GM21360 (cell line): ENCODE data around the gene SOX2.

Source experiments
- ATAC-seq: cut with Tn5 transposase; IDR thresholded peaks from one replicate; pipeline ENCODE4 v1.9.1; 2021; ENCODE audit warnings: mild to moderate bottlenecking, moderate library complexity; ENCODE audit not compliant: unreplicated experiment

SOX2 gene

GRCh38 chr3:181722156-181722555 is 10.4 kb downstream of the SOX2 start:
- ATAC-seq: no peak

DNA sequence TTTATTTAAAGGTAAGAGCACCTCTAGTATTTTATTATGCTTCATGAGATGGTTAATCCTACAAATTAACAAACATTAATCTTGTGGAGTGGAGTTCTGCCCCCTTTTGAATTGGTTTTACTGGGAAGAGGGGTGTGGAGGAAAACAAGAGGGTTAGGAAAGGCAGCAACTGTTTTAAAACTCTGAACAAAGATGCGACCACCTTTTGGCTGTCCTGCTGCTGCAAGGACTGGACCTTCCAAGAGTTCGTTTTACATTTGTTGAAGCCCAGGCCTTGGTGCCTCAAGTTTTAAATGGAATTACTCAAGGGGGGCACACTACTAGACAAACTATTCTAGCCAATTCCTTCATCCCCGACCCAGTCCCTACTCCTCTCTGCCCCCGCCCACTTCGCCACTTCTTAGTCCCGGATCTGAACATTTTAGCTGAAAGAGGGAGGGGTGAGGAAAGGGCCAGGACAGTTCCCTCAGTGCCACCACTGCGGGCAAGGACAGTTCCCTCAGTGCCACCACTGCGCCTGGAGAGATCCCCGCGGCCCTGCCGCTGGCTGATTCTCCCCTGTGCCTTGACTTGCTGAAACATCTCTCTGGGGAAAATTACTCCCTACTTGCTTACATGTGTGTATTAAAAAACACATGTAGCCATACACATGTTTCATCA is 11.2 kb downstream of the SOX2 start:
- no peak for ATAC-seq

- ATAC-seq: no peak
These were observed 12.0 kb downstream of the SOX2 start for GRCh38 chr3:181723625-181724191.

- no peak for ATAC-seq
These were observed 12.7 kb downstream of the SOX2 start for GRCh38 chr3:181724192-181724965.

GRCh38 chr3:181725131-181725731 is 13.5 kb downstream of the SOX2 start:
- no peak for ATAC-seq

DNA sequence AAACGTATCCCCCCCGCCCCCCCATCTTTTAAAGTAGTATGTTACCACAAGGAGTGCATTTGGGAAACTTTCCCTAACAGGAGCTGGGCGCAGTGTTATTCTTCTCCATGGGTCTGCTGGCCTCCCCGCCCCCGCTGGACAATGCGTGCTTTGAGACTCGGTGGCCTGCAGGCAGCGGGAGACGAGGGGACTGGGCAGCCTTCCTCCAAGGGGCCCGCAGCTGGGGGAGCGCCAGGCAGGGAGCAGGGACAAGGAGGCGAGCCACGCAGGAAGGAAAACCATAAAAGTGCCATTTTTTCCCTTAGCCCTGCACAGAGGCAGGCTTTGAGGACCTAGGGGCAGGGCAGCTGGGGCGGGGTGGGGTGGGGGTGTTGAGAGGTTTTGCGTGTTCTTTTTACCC is 14.1 kb downstream of the SOX2 start:
- no peak for ATAC-seq

GRCh38 chr3:181726351-181727330 is 14.9 kb downstream of the SOX2 start:
- no peak for ATAC-seq

- no peak for ATAC-seq
These were observed 15.8 kb downstream of the SOX2 start for GRCh38 chr3:181727341-181728032.

DNA sequence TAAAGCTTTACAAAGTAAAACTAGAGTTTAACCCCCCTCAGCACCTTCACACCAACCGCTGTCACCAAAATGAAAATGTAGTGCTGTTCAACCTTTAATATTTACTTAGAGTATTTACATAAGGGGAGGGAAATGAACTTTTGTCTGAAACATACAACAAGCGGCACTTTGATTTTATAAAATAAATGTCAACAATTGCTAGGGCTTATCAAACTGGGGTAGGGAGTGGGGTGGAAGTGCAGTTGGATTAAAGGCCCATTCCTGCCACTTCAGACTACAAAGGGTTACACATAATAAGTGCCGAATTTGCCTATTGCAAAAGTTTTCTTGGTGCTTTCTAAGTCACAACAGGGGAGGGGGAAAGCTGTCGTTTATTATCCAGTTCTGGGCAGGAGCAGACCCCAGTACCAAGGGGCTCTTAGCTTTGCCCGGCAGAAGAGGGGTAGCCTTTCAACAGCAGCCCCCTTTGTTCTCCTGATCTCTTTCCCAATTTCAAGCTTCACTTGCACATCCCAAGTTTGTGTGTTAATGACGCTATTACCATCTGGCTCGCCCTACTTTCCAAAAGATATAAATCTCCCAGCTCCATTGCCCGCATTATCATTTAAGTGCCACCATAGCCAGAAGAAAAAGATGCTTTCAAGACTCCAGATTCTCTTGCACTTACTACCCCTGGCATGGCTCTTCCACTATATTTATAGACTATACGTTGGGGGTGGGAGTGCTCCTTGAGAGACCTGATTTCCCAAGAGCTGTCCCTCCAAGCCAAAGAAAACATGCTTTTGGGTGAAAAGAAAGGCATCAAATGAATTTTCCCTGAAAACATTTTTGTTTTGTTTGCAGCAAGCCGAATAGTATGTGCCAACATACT is 17.0 kb downstream of the SOX2 start:
- no peak for ATAC-seq

- no peak for ATAC-seq
These were observed 17.7 kb downstream of the SOX2 start for GRCh38 chr3:181729341-181729869.

- ATAC-seq: no peak
These were observed 18.6 kb downstream of the SOX2 start for GRCh38 chr3:181730316-181730715.

DNA sequence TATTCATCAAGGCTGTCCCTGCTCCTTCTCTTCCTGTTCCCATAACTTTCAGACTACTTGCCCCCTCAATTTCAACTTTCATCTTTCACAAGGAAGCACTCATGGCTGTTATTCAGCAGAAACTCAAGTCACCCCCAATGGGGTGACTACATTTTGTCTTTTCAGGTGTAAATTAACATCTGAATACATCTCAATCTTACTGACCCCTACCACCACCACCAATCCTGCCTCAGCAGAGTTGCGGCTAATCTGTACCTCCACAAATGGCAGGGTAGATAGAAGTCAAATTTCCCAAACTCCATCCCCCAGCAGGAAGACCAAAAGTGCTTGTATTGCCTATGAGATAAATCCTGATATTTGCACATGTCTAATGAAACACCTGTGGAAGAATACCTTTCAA is 19.2 kb downstream of the SOX2 start:
- ATAC-seq: no peak

DNA sequence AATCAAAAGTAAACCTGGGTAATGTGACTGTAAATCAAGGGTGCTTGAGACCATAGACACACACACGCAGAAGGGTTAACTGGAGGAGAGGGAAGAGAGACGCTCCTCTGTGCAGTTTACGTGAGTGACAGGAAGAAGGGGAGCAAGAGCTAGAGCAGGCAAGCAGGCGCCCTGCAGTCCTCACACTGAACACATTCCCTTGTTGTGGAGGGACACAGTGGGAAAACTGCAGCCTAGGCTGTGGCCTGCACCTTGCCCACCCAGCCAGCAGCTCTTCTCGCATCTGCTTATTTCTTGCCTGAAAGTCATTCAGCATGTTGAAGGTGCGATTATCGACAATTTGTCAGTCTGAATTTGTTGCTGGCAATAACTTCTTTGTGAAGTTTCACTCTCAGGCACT is 24.2 kb downstream of the SOX2 start:
- ATAC-seq: no peak

GRCh38 chr3:181738551-181738950 is 26.8 kb downstream of the SOX2 start:
- ATAC-seq: no peak

DNA sequence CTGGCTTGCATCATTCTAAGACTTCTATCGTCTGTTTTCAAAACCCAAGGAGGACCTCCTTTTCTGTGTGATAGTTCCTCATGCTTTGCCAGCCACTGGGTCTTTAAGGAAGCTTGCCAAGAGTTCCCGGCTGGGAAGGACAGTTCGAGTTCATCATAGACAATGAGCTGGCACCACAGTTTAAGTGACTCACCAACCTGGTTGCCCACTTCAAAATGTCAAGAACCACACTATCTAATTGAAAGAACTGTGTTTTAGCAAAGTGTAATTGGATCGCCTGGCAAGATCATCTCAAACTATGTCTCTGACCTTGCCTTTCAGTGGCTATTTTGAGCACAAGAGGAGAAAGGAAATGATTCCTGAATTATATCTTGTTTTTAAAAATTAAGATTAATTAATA is 27.9 kb downstream of the SOX2 start:
- no peak for ATAC-seq

- ATAC-seq: no peak
These were observed 29.7 kb downstream of the SOX2 start for GRCh38 chr3:181741417-181741816.

DNA sequence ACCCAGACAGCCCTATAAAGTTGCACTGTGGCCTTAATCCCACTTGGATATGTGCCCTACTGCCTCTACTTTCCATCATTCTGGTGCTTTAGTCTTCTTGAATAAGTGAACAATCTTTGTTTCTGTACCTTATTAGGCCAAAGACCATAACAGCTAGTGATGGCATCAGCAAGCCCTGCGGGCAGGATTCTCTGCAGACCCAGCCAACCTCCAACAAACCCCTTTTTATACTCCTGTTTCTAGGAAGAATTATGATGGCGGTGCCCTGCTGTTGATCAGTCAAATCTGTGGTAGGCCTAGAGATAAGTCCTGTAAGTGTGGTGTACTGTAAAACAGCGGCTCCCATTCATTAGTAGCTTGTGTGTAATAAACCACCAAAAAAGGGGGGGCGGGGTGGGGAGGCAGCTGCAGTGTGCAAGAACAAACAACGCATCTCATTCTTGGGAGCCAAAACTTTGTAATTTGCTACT is 40.5 kb downstream of the SOX2 start:
- no peak for ATAC-seq

- no peak for ATAC-seq
These were observed 41.7 kb downstream of the SOX2 start for GRCh38 chr3:181753391-181753790.

DNA sequence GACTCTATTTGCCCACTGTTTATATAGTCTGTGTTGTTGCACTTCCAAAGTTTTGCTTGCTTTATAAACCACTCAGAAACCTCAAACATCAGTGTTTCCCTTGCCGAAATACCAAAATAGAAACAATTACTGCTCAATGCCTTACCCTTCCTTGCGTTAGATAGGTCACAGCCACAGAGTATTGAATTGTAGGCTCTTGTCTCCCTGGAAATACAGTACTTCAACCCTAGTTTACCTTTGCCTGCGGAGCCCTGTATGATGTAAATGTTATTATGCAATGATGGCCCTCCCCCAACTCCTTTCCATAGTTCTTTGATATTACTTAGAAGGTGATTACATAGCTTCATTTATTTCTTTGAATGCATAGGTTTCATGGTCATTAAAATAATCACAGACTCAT is 44.2 kb downstream of the SOX2 start:
- ATAC-seq: no peak
